Measurements from ENCODE around the gene PPIE. TPM values are rescaled to one million over a fixed set of nuclear protein-coding genes. Genes with fewer than 3 reads are reported as not detected.

The PPIE gene
- total and polyA plus RNA-seq, 7 experiments from 2014 or later, result 52.3 to 119 (median 72.7) TPM

GRCh38 chr1:39800471-39800835 is 61.8 kb downstream of the PPIE start:
- H3K36me3 Mint-ChIP-seq, result peaks cover under 1 to 13% (median 8%) of the 10 kb centered on the region in 5 donors
- H3K9me3 Mint-ChIP-seq, result peaks cover 0 to 7% (median 3%) of the 10 kb centered on the region in 11 donors
- no peaks in the 10 kb centered on the region for H3K27me3 ChIP-seq (ENCODE audit: control insufficient read depth in 2 of 2, insufficient read depth in 2 of 2, low read length in 2 of 2)
- H3K27ac ChIP-seq (ENCODE audit: low read depth, low read length), result no peak overlapping the region
- no peaks in the 10 kb centered on the region for H3K36me3 ChIP-seq (ENCODE audit: control insufficient read depth in 2 of 3, insufficient read depth in 3 of 3, low read length in 3 of 3)
- no peaks in the 10 kb centered on the region for H3K9me3 ChIP-seq (ENCODE audit: control insufficient read depth in 2 of 3, low read length in 3 of 3)
- no peak overlapping the region for H3K4me3 ChIP-seq (ENCODE audit: low read length)
- H3K27ac Mint-ChIP-seq, result no peak overlapping the region
- H3K4me1 Mint-ChIP-seq, result peaks cover 0 to 17% (median 11%) of the 10 kb centered on the region in 7 donors
- intact Hi-C loops (cut with micrococcal nuclease), result no loop called here
- CTCF ChIA-PET, result interaction anchor here (0.6 to 2.4 kb wide), 5 partner anchors 57 to 750 kb away, joined by 3 to 11 read pairs (median 4); no protein-coding TSS in a partner anchor
- ATAC-seq (no peak), DNase-seq (no peak)
- POLR2A ChIA-PET, result no interaction called here
- H3K27me3 Mint-ChIP-seq, result peaks cover 0 to 2% (median 0%) of the 10 kb centered on the region in 5 donors
- H3K4me3 Mint-ChIP-seq, result peak overlapping the region in 2 of 10 donors; percentile 68 to 73
- peaks cover 4 to 7% of the 10 kb centered on the region in 2 donors for H3K4me1 ChIP-seq (ENCODE audit: control insufficient read depth in 2 of 2, insufficient read depth in 2 of 2, low read length in 2 of 2)

- H3K4me3 ChIP-seq (ENCODE audit: low read length), result no peak overlapping the region
- H3K9me3 ChIP-seq (ENCODE audit: control insufficient read depth in 2 of 3, low read length in 3 of 3), result no peaks in the 10 kb centered on the region
- H3K4me3 Mint-ChIP-seq, result peak overlapping the region in 1 of 10 donors; percentile 6
- H3K36me3 ChIP-seq (ENCODE audit: control insufficient read depth in 2 of 3, insufficient read depth in 3 of 3, low read length in 3 of 3), result no peaks in the 10 kb centered on the region
- POLR2A ChIA-PET, result no interaction called here
- peak overlapping the region in 1 of 9 donors; percentile 29 for H3K27ac Mint-ChIP-seq
- intact Hi-C loops (cut with micrococcal nuclease), result no loop called here
- H3K36me3 Mint-ChIP-seq, result peaks cover 4 to 18% (median 12%) of the 10 kb centered on the region in 5 donors
- H3K4me1 ChIP-seq (ENCODE audit: control insufficient read depth in 2 of 2, insufficient read depth in 2 of 2, low read length in 2 of 2), result peaks cover 4 to 7% of the 10 kb centered on the region in 2 donors
- no peak overlapping the region for H3K27ac ChIP-seq (ENCODE audit: low read depth, low read length)
- H3K27me3 Mint-ChIP-seq, result no peaks in the 10 kb centered on the region
- ATAC-seq, result no peak
- H3K9me3 Mint-ChIP-seq, result peaks cover 0 to 10% (median 6%) of the 10 kb centered on the region in 11 donors
- DNase-seq, result no peak
- peaks cover 0 to 16% (median 11%) of the 10 kb centered on the region in 7 donors for H3K4me1 Mint-ChIP-seq
- CTCF ChIA-PET, result interaction anchor here (0.6 kb wide), 1 partner anchor 128 kb away, joined by 5 read pairs; no protein-coding TSS in a partner anchor
- H3K27me3 ChIP-seq (ENCODE audit: control insufficient read depth in 2 of 2, insufficient read depth in 2 of 2, low read length in 2 of 2), result no peaks in the 10 kb centered on the region
These were observed 64.0 kb downstream of the PPIE start for GRCh38 chr1:39802496-39803260.

DNA sequence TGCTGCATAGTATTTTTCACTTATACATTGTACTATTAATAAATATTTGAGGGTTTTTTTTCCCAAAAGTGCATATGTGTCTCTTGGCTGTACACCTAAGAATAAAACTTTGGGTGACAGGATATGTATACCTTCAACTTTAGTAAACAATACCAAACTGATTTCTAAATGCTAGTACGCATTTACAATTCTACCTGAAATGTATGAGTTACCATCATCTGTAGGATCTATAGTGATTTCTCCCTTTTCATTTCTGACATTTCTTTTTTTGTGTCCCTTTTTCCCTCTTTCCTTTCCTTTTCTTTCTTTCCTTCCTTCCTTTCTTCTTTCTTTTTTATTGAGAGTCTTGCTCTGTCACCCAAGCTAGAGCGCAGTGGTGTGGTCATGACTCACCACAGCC is 66.7 kb downstream of the PPIE start:
- Mint-ChIP-seq H3K4me3 (no peak overlapping the region), H3K27me3 (no peaks in the 10 kb centered on the region), H3K27ac (no peak overlapping the region), H3K36me3 (peaks cover 0 to 18% (median 12%) of the 10 kb centered on the region in 5 donors), H3K4me1 (no peaks in the 10 kb centered on the region), H3K9me3 (peaks cover 0 to 10% (median 6%) of the 10 kb centered on the region in 11 donors)
- ChIA-PET CTCF (no interaction called here), POLR2A (no interaction called here)
- no peaks in the 10 kb centered on the region for H3K9me3 ChIP-seq (ENCODE audit: control insufficient read depth in 2 of 3, low read length in 3 of 3)
- H3K4me3 ChIP-seq (ENCODE audit: low read length), result no peak overlapping the region
- intact Hi-C loops (cut with micrococcal nuclease), result no loop called here
- H3K36me3 ChIP-seq (ENCODE audit: control insufficient read depth in 2 of 3, insufficient read depth in 3 of 3, low read length in 3 of 3), result no peaks in the 10 kb centered on the region
- no peak overlapping the region for H3K27ac ChIP-seq (ENCODE audit: low read depth, low read length)
- no peaks in the 10 kb centered on the region for H3K4me1 ChIP-seq (ENCODE audit: control insufficient read depth in 2 of 2, insufficient read depth in 2 of 2, low read length in 2 of 2)
- ATAC-seq (no peak), DNase-seq (no peak)
- H3K27me3 ChIP-seq (ENCODE audit: control insufficient read depth in 2 of 2, insufficient read depth in 2 of 2, low read length in 2 of 2), result no peaks in the 10 kb centered on the region

- Histone ChIP-seq H3K4me1 (ENCODE audit: control insufficient read depth in 2 of 2, insufficient read depth in 2 of 2, low read length in 2 of 2) (no peaks in the 10 kb centered on the region), H3K27ac (ENCODE audit: low read depth, low read length) (no peak overlapping the region), H3K4me3 (ENCODE audit: low read length) (no peak overlapping the region), H3K27me3 (ENCODE audit: control insufficient read depth in 2 of 2, insufficient read depth in 2 of 2, low read length in 2 of 2) (no peaks in the 10 kb centered on the region), H3K36me3 (ENCODE audit: control insufficient read depth in 2 of 3, insufficient read depth in 3 of 3, low read length in 3 of 3) (no peaks in the 10 kb centered on the region), H3K9me3 (ENCODE audit: control insufficient read depth in 2 of 3, low read length in 3 of 3) (no peaks in the 10 kb centered on the region)
- Mint-ChIP-seq H3K36me3 (peaks cover 0 to 15% (median 12%) of the 10 kb centered on the region in 5 donors), H3K4me3 (no peak overlapping the region), H3K27me3 (peaks cover 0 to 5% (median 0%) of the 10 kb centered on the region in 5 donors), H3K4me1 (no peaks in the 10 kb centered on the region), H3K27ac (no peak overlapping the region), H3K9me3 (peaks cover 0 to 10% (median 6%) of the 10 kb centered on the region in 11 donors)
- no peak for DNase-seq
- ChIA-PET CTCF (no interaction called here), POLR2A (no interaction called here)
- intact Hi-C loops (cut with micrococcal nuclease), result no loop called here
- no peak for ATAC-seq
These were observed 70.3 kb downstream of the PPIE start for GRCh38 chr1:39808784-39809517.

- no peak overlapping the region for H3K4me3 Mint-ChIP-seq
- no peak for ATAC-seq
- no peak overlapping the region for H3K27ac Mint-ChIP-seq
- peaks cover 0 to 4% (median 0%) of the 10 kb centered on the region in 11 donors for H3K9me3 Mint-ChIP-seq
- ChIA-PET POLR2A (no interaction called here), CTCF (no interaction called here)
- peaks cover 0 to under 1% of the 10 kb centered on the region in 2 donors for H3K27me3 ChIP-seq (ENCODE audit: control insufficient read depth in 2 of 2, insufficient read depth in 2 of 2, low read length in 2 of 2)
- no peak overlapping the region for H3K27ac ChIP-seq (ENCODE audit: low read depth, low read length)
- no peak for DNase-seq
- intact Hi-C loops (cut with micrococcal nuclease), result no loop called here
- no peaks in the 10 kb centered on the region for H3K4me1 ChIP-seq (ENCODE audit: control insufficient read depth in 2 of 2, insufficient read depth in 2 of 2, low read length in 2 of 2)
- H3K4me3 ChIP-seq (ENCODE audit: low read length), result no peak overlapping the region
- peaks cover 0 to 17% (median 4%) of the 10 kb centered on the region in 5 donors for H3K27me3 Mint-ChIP-seq
- peaks cover 0 to 4% (median 0%) of the 10 kb centered on the region in 5 donors for H3K36me3 Mint-ChIP-seq
- H3K36me3 ChIP-seq (ENCODE audit: control insufficient read depth in 2 of 3, insufficient read depth in 3 of 3, low read length in 3 of 3), result no peaks in the 10 kb centered on the region
- peaks cover 6 to 11% (median 8%) of the 10 kb centered on the region in 7 donors for H3K4me1 Mint-ChIP-seq
- no peaks in the 10 kb centered on the region for H3K9me3 ChIP-seq (ENCODE audit: control insufficient read depth in 2 of 3, low read length in 3 of 3)
These were observed 74.2 kb downstream of the PPIE start for GRCh38 chr1:39812913-39813312.
